GM12878 (cell line): Measurements from ENCODE around the gene FRS3. TPM values are rescaled to one million over a fixed set of nuclear protein-coding genes. Genes with fewer than 3 reads are reported as not detected.
A peak's percentile ranks its signal among the peaks of the same experiment; 100 is the strongest.

Experiments used
- ATAC-seq: fragments of 200-7000 bp; cut with Tn5 transposase; 3 replicates; pipeline ENCODE4 v1.9.1; 2020; ENCODE audit warnings: mild to moderate bottlenecking, moderate library complexity
- BruUV-seq: library from RNA; stranded (reverse); fragments of 400-500 nt; replicated peaks from 2 replicates; lab custom pipeline; 2021; lab: Mats Ljungman, UMichigan
- CTCF ChIA-PET: fragments of 300-600 bp; sonication (Branson Sonifier 250); formaldehyde crosslinking; extraction: SDS; loops from one replicate; lab custom pipeline; 2021; ENCODE audit warnings: inconsistent platforms; lab: Yijun Ruan, JAX
- POLR2A ChIA-PET: fragments of 350-600 bp; formaldehyde crosslinking; extraction: SDS; loops from one replicate; lab custom pipeline; 2021; ENCODE audit warnings: inconsistent platforms; lab: Charles Lee
- RAD21 ChIA-PET: fragments of 300-600 bp; sonication (Branson Sonifier 250); formaldehyde crosslinking; loops from one replicate; lab custom pipeline; 2023; ENCODE audit warnings: antibody characterized with exemption; ENCODE audit not compliant: unreplicated experiment; lab: Charles Lee
- SMC1A ChIA-PET: fragments of 300-600 bp; sonication (Branson Sonifier 250); formaldehyde crosslinking; loops from one replicate; lab custom pipeline; 2023; ENCODE audit not compliant: unreplicated experiment, uncharacterized antibody; lab: Charles Lee
- DNase-seq: peaks from one replicate; pipeline ENCODE4 v3.0.0-alpha.2; 2011; ENCODE audit warnings: low read depth, low spot score
- FAIRE-seq: peaks from 3 replicates; lab custom pipeline; 2011; peaks lifted over from hg19 to GRCh38; lab: Jason Lieb, UNC
- H2AFZ ChIP-seq: 2 replicates; pipeline ENCODE4 v1.6.0; 2011; ENCODE audit warnings: low read depth, low read length, control low read depth; ENCODE audit not compliant: control insufficient read depth
- H3K27ac ChIP-seq: 2 replicates; pipeline ENCODE4 v1.5.1; 2011; ENCODE audit warnings: control low read depth; ENCODE audit not compliant: control insufficient read depth, insufficient read depth
- H3K27me3 ChIP-seq, 2 experiments: replicated peaks in 1 of 2; 2 replicates each; pipeline versions ENCODE4 v1.6.0 to v1.6.1; 2011; ENCODE audit warnings: low read length in 1 of 2; ENCODE audit not compliant: control insufficient read depth in 2 of 2, insufficient read depth in 2 of 2
- H3K36me3 ChIP-seq, 2 experiments: 2 replicates each; pipeline ENCODE4 v1.5.1; 2011; ENCODE audit warnings: low read length in 1 of 2; ENCODE audit not compliant: control insufficient read depth in 2 of 2, insufficient read depth in 2 of 2
- H3K4me1 ChIP-seq: 2 replicates; pipeline ENCODE4 v1.6.1; 2011; ENCODE audit warnings: mild to moderate bottlenecking, low read length, moderate library complexity, mixed read lengths; ENCODE audit not compliant: control insufficient read depth, insufficient read depth
- H3K4me2 ChIP-seq: 2 replicates; pipeline ENCODE4 v1.6.0; 2011; ENCODE audit warnings: control low read depth; ENCODE audit not compliant: control insufficient read depth, insufficient read depth
- H3K4me3 ChIP-seq: fragments of 200-600 bp; sonication (generic); 2 replicates; pipeline ENCODE4 v1.5.1; 2016
- H3K79me2 ChIP-seq: 2 replicates; pipeline ENCODE4 v1.6.0; 2011; ENCODE audit warnings: low read length; ENCODE audit not compliant: control insufficient read depth, insufficient read depth
- H3K9ac ChIP-seq: 2 replicates; pipeline ENCODE4 v1.8.0; 2011; ENCODE audit warnings: low read length, control low read depth, mixed read lengths; ENCODE audit not compliant: control insufficient read depth, insufficient read depth
- H3K9me3 ChIP-seq: replicated peaks from 3 replicates; pipeline ENCODE4 v1.5.1; 2011; ENCODE audit warnings: mild to moderate bottlenecking, low read length; ENCODE audit not compliant: control insufficient read depth, insufficient read depth
- H4K20me1 ChIP-seq: 2 replicates; pipeline ENCODE4 v1.6.0; 2011; ENCODE audit not compliant: control insufficient read depth, insufficient read depth
- ASH2L ChIP-seq: fragments of 300-600, 200-600 bp; sonication (generic); IDR thresholded peaks from 2 replicates; pipeline ENCODE4 v1.6.1; 2017; ENCODE audit warnings: low read depth, mild to moderate bottlenecking, borderline replicate concordance
- BCL11A ChIP-seq: IDR thresholded peaks from 2 replicates; pipeline ENCODE4 v1.6.1; 2011; ENCODE audit warnings: low read depth, low read length
- CHD2 ChIP-seq: IDR thresholded peaks from 2 replicates; pipeline ENCODE4 v1.6.1; 2011; ENCODE audit warnings: low read depth, low read length, improper control_type of control experiment, borderline replicate concordance
- CHD4 ChIP-seq: fragments of 200-600 bp; sonication (generic); IDR thresholded peaks from 2 replicates; pipeline ENCODE4 v1.6.1; 2016; ENCODE audit warnings: mild to moderate bottlenecking
- FOXM1 ChIP-seq: IDR thresholded peaks from 2 replicates; pipeline ENCODE4 v1.6.1; 2012; ENCODE audit warnings: low read depth, mild to moderate bottlenecking, inconsistent platforms, low read length, moderate library complexity
- HCFC1 ChIP-seq: fragments of 150-350 bp; IDR thresholded peaks from 2 replicates; pipeline ENCODE4 v1.6.1; 2014; ENCODE audit warnings: low read length
- IKZF1 ChIP-seq: fragments of 450-650 bp; conservative IDR thresholded peaks from 2 replicates; pipeline ENCODE4 v1.6.1; 2017; ENCODE audit warnings: antibody characterized with exemption, mild to moderate bottlenecking
- POLR2A ChIP-seq: IDR thresholded peaks from 2 replicates; pipeline ENCODE4 v1.6.1; 2011; ENCODE audit warnings: low read depth, mild to moderate bottlenecking, low read length
- POU2F2 ChIP-seq: IDR thresholded peaks from 3 replicates; pipeline ENCODE4 v1.6.1; 2011; ENCODE audit warnings: low read depth, mild to moderate bottlenecking, low read length, borderline replicate concordance
- RBBP5 ChIP-seq: fragments of 200-600 bp; sonication (generic); conservative IDR thresholded peaks from 2 replicates; pipeline ENCODE4 v1.6.1; 2016
- RCOR1 ChIP-seq: conservative IDR thresholded peaks from 2 replicates; pipeline ENCODE4 v1.6.1; 2012; ENCODE audit warnings: low read depth, low read length, improper control_type of control experiment
- TCF12 ChIP-seq: IDR thresholded peaks from 2 replicates; pipeline ENCODE4 v1.6.1; 2011; ENCODE audit warnings: low read depth, mild to moderate bottlenecking, low read length
- WRNIP1 ChIP-seq: IDR thresholded peaks from 2 replicates; pipeline ENCODE4 v1.6.1; 2011; ENCODE audit warnings: low read depth, low read length, improper control_type of control experiment, borderline replicate concordance
- WGBS: methylation state at CpG from one replicate; pipeline ENCODE4 v1.1.6; 2016; ENCODE audit warnings: low lambda C conversion rate; ENCODE audit not compliant: insufficient replicate concordance, insufficient coverage; ENCODE audit errors: missing lambda C conversion rate; 5-methylcytosine and 5-hydroxymethylcytosine counted together
- in situ Hi-C: fragments of 300-500 bp; cut with MboI; formaldehyde crosslinking; loops from 9 replicates; pipeline ENCODE4 v1.14.3; 2018; ENCODE audit warnings: mixed read lengths
- intact Hi-C: fragments of 100-400 bp; cut with micrococcal nuclease; formaldehyde crosslinking; loops from one replicate; pipeline ENCODE4 v1.14.2; 2022; ENCODE audit not compliant: unreplicated experiment
- polyA plus RNA-seq, 11 experiments: library from polyadenylated mRNA; depleted of rRNA in 4 of 11; unstranded in 6 of 11; stranded (reverse) in 5 of 11; fragments of >200 nt; fragmentation: Nextera tagmentation in 4 of 11; fragmentation: Illumina TruSeq in 1 of 11; extraction: Ambion mirVana in 4 of 11; extraction: Trizol in 1 of 11; gene quantifications; 1 replicate in 1 of 11; 2 replicates in 10 of 11; pipeline versions ENCODE4 v1.2.1 to v1.2.3, GENCODE V29; 2011 to 2016; ENCODE audit warnings: inconsistent platforms in 2 of 11, missing spikeins in 2 of 11, low read depth in 1 of 11
- total RNA-seq, 4 experiments: library from RNA; depleted of rRNA in 3 of 4; stranded (reverse); fragments of >200 nt in 3 of 4; fragmentation: Illumina TruSeq in 1 of 4; extraction: Trizol in 1 of 4; gene quantifications; 2 replicates each; pipeline versions ENCODE4 v1.2.1 to v1.2.3, GENCODE V29; 2013 to 2021
- TF ChIP-seq, protein P1 (sequence below), 3 experiments: IDR thresholded peaks in 2 of 3; conservative IDR thresholded peaks in 1 of 3; 2 replicates each; pipeline ENCODE4 v1.5.1; 2011; ENCODE audit warnings: low read depth in 3 of 3, low read length in 3 of 3, mild to moderate bottlenecking in 3 of 3, control low read depth in 2 of 3, moderate library complexity in 2 of 3, inconsistent platforms in 1 of 3, mixed read lengths in 1 of 3; ENCODE audit not compliant: control insufficient read depth in 2 of 3, insufficient read depth in 1 of 3; ENCODE audit errors: extremely low read depth in 1 of 3

The FRS3 gene
- total and polyA plus RNA-seq, 10 of the 15 experiments (the other 5 are each of a cell fraction or from before 2014, with no cell fraction given): 0.05 to 3.4 (median 1.5) TPM

DNA sequence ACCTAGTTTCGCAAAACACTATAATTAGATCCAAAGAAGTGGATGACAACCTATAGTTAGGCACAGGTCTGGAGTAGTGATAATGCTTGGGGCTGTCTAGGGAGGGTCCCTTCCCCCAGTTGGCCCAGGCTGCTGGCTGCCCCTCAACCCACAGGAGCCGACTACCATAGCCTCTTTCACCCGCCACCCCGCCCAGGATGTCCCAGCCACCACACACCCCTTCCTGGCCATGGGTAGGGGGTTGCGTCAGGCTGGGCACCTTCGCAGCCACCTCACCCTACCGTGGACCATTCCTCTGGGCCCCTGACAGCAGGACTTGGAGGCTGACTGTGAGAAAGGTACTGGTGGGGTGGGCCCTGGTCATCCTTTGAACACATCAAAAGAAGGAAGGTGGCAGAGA, 52.8 kb downstream of the FRS3 start:
- H3K9ac ChIP-seq: peak overlapping the region; percentile 40; the same call in 1 of the 2 replicates
- no peak overlapping the region for H3K4me3 ChIP-seq
- TF ChIP-seq BCL11A (no peak), IKZF1 (no peak), POLR2A (peak; percentile 50; the same call in 1 of the 2 replicates)
- no peaks in the 10 kb centered on the region for H3K9me3 ChIP-seq
- in situ Hi-C loops: no loop called here
- ChIA-PET RAD21 (interaction anchor here (4.3 to 8.5 kb wide), 2 partner anchors 9 to 21 kb away, joined by 30 to 300 read pairs; no protein-coding TSS in a partner anchor), POLR2A (interaction anchor here (0.8 to 12.1 kb wide), 3 partner anchors 8 to 20 kb away, joined by 4 to 210 read pairs (median 180); no protein-coding TSS in a partner anchor), SMC1A (interaction anchor here (8.5 kb wide), 1 partner anchor 20 kb away, joined by 168 read pairs; no protein-coding TSS in a partner anchor), CTCF (interaction anchor here (5.6 kb wide), 1 partner anchor 22 kb away, joined by 46 read pairs; no protein-coding TSS in a partner anchor)
- no TSS peak for BruUV-seq
- intact Hi-C loops: no loop called here
- no peaks in the 10 kb centered on the region for H4K20me1 ChIP-seq
- peak overlapping the region; percentile 61 for H3K27ac ChIP-seq
- H3K4me2 ChIP-seq: peak overlapping the region; percentile 62
- H3K79me2 ChIP-seq: peaks cover 100% of the 10 kb centered on the region
- peaks cover 2 to 8% of the 10 kb centered on the region in 2 experiments; a peak in 2 of 4 replicates for H3K36me3 ChIP-seq
- H3K4me1 ChIP-seq: peaks cover 76% of the 10 kb centered on the region
- no peak for FAIRE-seq
- no peaks in the 10 kb centered on the region for H3K27me3 ChIP-seq
- WGBS: 49% methylated on average over 7 of the region's 7 CpGs
- DNase-seq: no peak
- ATAC-seq: no peak
- no peak overlapping the region for H2AFZ ChIP-seq

DNA sequence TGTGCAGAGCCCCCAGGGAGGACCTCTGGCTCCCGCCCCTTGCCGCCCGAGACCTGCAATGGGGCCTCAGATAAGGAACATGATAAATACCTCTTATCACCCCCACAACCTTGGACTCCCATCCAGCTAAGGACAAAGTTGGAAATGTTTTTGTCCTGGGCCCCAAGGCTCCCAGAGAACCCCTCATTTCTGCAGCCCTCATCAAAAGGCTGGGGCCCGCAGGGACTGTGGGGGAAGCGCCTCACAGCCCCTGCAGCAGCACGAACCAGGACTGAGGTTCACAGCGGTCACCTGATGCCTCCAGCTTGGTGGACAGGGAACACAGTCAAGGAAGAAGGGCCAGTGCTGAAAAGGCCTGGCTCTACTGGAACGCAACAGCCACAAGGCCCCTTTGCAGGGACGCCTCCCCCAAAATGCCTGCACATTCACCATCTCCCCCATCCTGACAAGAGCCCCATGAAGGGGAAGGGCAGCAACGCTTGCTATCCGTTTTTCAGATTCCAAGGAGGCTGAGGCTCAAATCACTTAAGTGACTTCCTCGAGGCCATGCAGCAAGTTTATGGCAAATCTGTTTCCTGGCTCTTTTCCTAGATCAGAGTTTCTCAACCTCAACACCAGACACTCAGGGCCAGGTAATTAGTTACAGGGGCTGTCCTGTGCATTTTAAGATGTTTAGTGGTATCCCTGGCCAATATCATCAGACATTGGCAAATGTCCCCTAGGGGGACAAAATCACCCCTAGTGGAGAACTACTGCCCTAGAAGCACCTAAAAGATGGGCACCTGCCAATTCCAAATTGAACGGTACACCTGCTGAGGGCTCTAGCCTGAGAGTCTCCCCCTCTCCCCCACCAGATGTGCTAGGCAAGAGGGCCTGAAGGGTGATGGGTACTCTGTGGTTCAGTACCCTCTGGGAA, 54.9 kb downstream of the FRS3 start:
- peak overlapping the region; percentile 91 for H3K9ac ChIP-seq
- peak overlapping the region; percentile 81 for H3K4me3 ChIP-seq
- H3K9me3 ChIP-seq: no peaks in the 10 kb centered on the region
- intact Hi-C loops (loop anchor here (2.0 kb wide), 1 partner anchor 18 kb away; no protein-coding TSS in a partner anchor), in situ Hi-C loops (no loop called here)
- WGBS: 6% methylated on average over 13 of the region's 13 CpGs
- SMC1A ChIA-PET: interaction anchor here (0.7 to 6.4 kb wide), 6 partner anchors 6 to 18 kb away, joined by 3 to 101 read pairs (median 7); no protein-coding TSS in a partner anchor
- no peak overlapping the region for H2AFZ ChIP-seq
- ATAC-seq (no peak), DNase-seq (no peak), FAIRE-seq (no peak)
- H3K27ac ChIP-seq: peak overlapping the region; percentile 97
- H3K36me3 ChIP-seq: peaks cover 2 to 8% of the 10 kb centered on the region in 2 experiments; a peak in 2 of 4 replicates
- BruUV-seq: no TSS peak
- RAD21 ChIA-PET: interaction anchor here (1.0 to 14.4 kb wide), 6 partner anchors 6 to 277 kb away, joined by 3 to 300 read pairs (median 18); no protein-coding TSS in a partner anchor
- CTCF ChIA-PET: interaction anchor here (0.7 to 6.9 kb wide), 6 partner anchors 8 to 325 kb away, joined by 3 to 84 read pairs (median 6); partner anchors contain the start of genes TAF8 and TFEB
- H3K27me3 ChIP-seq: no peaks in the 10 kb centered on the region
- peaks cover 100% of the 10 kb centered on the region for H3K79me2 ChIP-seq
- POLR2A ChIA-PET: interaction anchor here (3.4 to 13.0 kb wide), 4 partner anchors 7 to 391 kb away, joined by 16 to 293 read pairs (median 117); partner anchors contain the start of gene TFEB
- H3K4me1 ChIP-seq: peaks cover 82% of the 10 kb centered on the region
- no peaks in the 10 kb centered on the region for H4K20me1 ChIP-seq
- peak overlapping the region; percentile 99 for H3K4me2 ChIP-seq
- no peak for TF ChIP-seq CHD4
- TF ChIP-seq, protein P1, sequence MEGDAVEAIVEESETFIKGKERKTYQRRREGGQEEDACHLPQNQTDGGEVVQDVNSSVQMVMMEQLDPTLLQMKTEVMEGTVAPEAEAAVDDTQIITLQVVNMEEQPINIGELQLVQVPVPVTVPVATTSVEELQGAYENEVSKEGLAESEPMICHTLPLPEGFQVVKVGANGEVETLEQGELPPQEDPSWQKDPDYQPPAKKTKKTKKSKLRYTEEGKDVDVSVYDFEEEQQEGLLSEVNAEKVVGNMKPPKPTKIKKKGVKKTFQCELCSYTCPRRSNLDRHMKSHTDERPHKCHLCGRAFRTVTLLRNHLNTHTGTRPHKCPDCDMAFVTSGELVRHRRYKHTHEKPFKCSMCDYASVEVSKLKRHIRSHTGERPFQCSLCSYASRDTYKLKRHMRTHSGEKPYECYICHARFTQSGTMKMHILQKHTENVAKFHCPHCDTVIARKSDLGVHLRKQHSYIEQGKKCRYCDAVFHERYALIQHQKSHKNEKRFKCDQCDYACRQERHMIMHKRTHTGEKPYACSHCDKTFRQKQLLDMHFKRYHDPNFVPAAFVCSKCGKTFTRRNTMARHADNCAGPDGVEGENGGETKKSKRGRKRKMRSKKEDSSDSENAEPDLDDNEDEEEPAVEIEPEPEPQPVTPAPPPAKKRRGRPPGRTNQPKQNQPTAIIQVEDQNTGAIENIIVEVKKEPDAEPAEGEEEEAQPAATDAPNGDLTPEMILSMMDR (IDR thresholded peaks at IDR 0.05 in 2 of 3, conservative IDR thresholded peaks at IDR 0.05 in 1 of 3; ENCODE audit: control insufficient read depth in 2 of 3, extremely low read depth in 1 of 3, insufficient read depth in 1 of 3, low read depth in 3 of 3, low read length in 3 of 3): peak; percentile 6 to 35 (median 24); a peak in 2 of 6 replicates
- 0 out of 2 replicates have a peak, but pooled peaks have one; percentile 23 for TF ChIP-seq WRNIP1
- no peak for TF ChIP-seq RCOR1
- TF ChIP-seq RBBP5: no peak
- TF ChIP-seq ASH2L: no peak
- no peak for TF ChIP-seq FOXM1
- no peak for TF ChIP-seq TCF12
- no peak for TF ChIP-seq HCFC1
- TF ChIP-seq CHD2: 0 out of 2 replicates have a peak, but pooled peaks have one; percentile 38
- no peak for TF ChIP-seq POU2F2
